Testis (tissue), 3 donors: ENCODE data around the gene CPO. TPM values are rescaled to one million over a fixed set of nuclear protein-coding genes. Genes with fewer than 3 reads are reported as not detected.

Source experiments
- DNase-seq: peaks from one replicate; pipeline ENCODE4 v3.0.0-alpha.2; 2019
- H3K27ac ChIP-seq, 2 donors: fragments of 200-600 bp; sonication (generic); one replicate each; pipeline ENCODE4 v1.5.1; 2019
- H3K27me3 ChIP-seq: fragments of 200-600 bp; sonication (generic); one replicate; pipeline ENCODE4 v1.5.1; 2019
- H3K36me3 ChIP-seq: fragments of 200-600 bp; sonication (generic); one replicate; pipeline ENCODE4 v1.5.1; 2017; ENCODE audit warnings: low read depth; ENCODE audit errors: missing control alignments
- H3K4me1 ChIP-seq: fragments of 200-600 bp; sonication (generic); one replicate; pipeline ENCODE4 v1.5.1; 2019
- H3K4me3 ChIP-seq, 2 donors: fragments of 200-600 bp; sonication (generic); one replicate each; pipeline ENCODE4 v1.5.1; 2017 to 2019
- H3K9me3 ChIP-seq: fragments of 200-600 bp; sonication (generic); one replicate; pipeline ENCODE4 v1.5.1; 2017
- CTCF ChIP-seq, 3 experiments: fragments of 450-650 bp in 2 of 3; fragments of 200-600 bp in 1 of 3; sonication (generic) in 1 of 3; IDR thresholded peaks; one replicate each; pipeline ENCODE4 v1.5.1; 2016 to 2019; ENCODE audit warnings: antibody characterized with exemption in 3 of 3, mild to moderate bottlenecking in 2 of 3, moderate library complexity in 1 of 3
- POLR2A ChIP-seq: fragments of 450-650 bp; IDR thresholded peaks from one replicate; pipeline ENCODE4 v1.6.1; 2017; ENCODE audit warnings: antibody characterized with exemption, mild to moderate bottlenecking, moderate library complexity
- WGBS, 2 donors: methylation state at CpG; one replicate each; pipeline ENCODE4 v1.1.5; 2018; 5-methylcytosine and 5-hydroxymethylcytosine counted together
- intact Hi-C: fragments of 100-400 bp; cut with DNase I; formaldehyde crosslinking; loops from one replicate; pipeline ENCODE4 v1.15.1; 2023; ENCODE audit warnings: low total_unique reads
- polyA plus RNA-seq: library from polyadenylated mRNA; stranded (reverse); fragments of 350-450 nt; fragmentation: Illumina TruSeq; extraction: RNeasy Lipid Tissue Mini Kit (QIAGEN cat#74804); gene quantifications from one replicate; pipeline ENCODE4 v1.2.3, GENCODE V29; 2014; ENCODE audit warnings: low read depth, low replicate concordance; ENCODE audit not compliant: insufficient read depth
- total RNA-seq, 2 donors: library from RNA; depleted of rRNA; stranded (reverse); fragments of >200 nt; gene quantifications; one replicate each; pipeline ENCODE4 v1.2.3, GENCODE V29; 2016

Gene CPO
- total and polyA plus RNA-seq, 3 donors from 2014 or later, result 0.43 to 0.90 (median 0.71) TPM

- no peak for DNase-seq
- H3K36me3 ChIP-seq, result no peaks in the 10 kb centered on the region
- 66 to 80% methylated on average over 8 of the region's 8 CpGs for WGBS, 2 donors
- H3K27me3 ChIP-seq, result no peaks in the 10 kb centered on the region
- no peak overlapping the region for H3K4me3 ChIP-seq
- intact Hi-C loops, result loop anchor here (5.0 kb wide), 1 partner anchor 490 kb away; no protein-coding TSS in a partner anchor
- H3K4me1 ChIP-seq, result peaks cover 5% of the 10 kb centered on the region
- no peak overlapping the region for H3K27ac ChIP-seq
- TF ChIP-seq CTCF (IDR thresholded peaks at IDR 0.05) (no peak), POLR2A (no peak)
- H3K9me3 ChIP-seq, result no peaks in the 10 kb centered on the region
Measured at GRCh38 chr2:206982360-206982955, 43.1 kb downstream of the CPO start.

GRCh38 chr2:206983161-206983859 is 44.0 kb downstream of the CPO start:
- H3K27ac ChIP-seq, result no peak overlapping the region
- H3K9me3 ChIP-seq, result no peaks in the 10 kb centered on the region
- peaks cover 5% of the 10 kb centered on the region for H3K4me1 ChIP-seq
- WGBS, 2 donors, result 70 to 73% methylated on average over 5 of the region's 5 CpGs
- TF ChIP-seq POLR2A (no peak), CTCF (IDR thresholded peaks at IDR 0.05) (no peak)
- intact Hi-C loops, result loop anchor here (5.0 kb wide), 1 partner anchor 489 kb away; no protein-coding TSS in a partner anchor
- no peak overlapping the region for H3K4me3 ChIP-seq
- no peaks in the 10 kb centered on the region for H3K27me3 ChIP-seq
- no peaks in the 10 kb centered on the region for H3K36me3 ChIP-seq
- no peak for DNase-seq

- H3K36me3 ChIP-seq, result no peaks in the 10 kb centered on the region
- no peak overlapping the region for H3K27ac ChIP-seq
- intact Hi-C loops, result loop anchor here (5.0 kb wide), 1 partner anchor 488 kb away; no protein-coding TSS in a partner anchor
- H3K4me1 ChIP-seq, result peaks cover 5% of the 10 kb centered on the region
- no peaks in the 10 kb centered on the region for H3K9me3 ChIP-seq
- H3K27me3 ChIP-seq, result no peaks in the 10 kb centered on the region
- no peak for DNase-seq
- 86% methylated on average over 4 of the region's 4 CpGs for WGBS, 2 donors
- H3K4me3 ChIP-seq, result no peak overlapping the region
- TF ChIP-seq POLR2A (no peak), CTCF (IDR thresholded peaks at IDR 0.05) (no peak)
Measured at GRCh38 chr2:206984206-206984605, 44.9 kb downstream of the CPO start.

- no peaks in the 10 kb centered on the region for H3K9me3 ChIP-seq
- TF ChIP-seq CTCF (IDR thresholded peaks at IDR 0.05) (no peak), POLR2A (no peak)
- no peaks in the 10 kb centered on the region for H3K27me3 ChIP-seq
- no peak overlapping the region for H3K27ac ChIP-seq
- H3K4me3 ChIP-seq, result no peak overlapping the region
- H3K4me1 ChIP-seq, result peaks cover 13% of the 10 kb centered on the region
- intact Hi-C loops, result no loop called here
- H3K36me3 ChIP-seq, result no peaks in the 10 kb centered on the region
- no peak for DNase-seq
Measured at GRCh38 chr2:206986943-206987342, 47.6 kb downstream of the CPO start.

- WGBS, 2 donors, result 92 to 93% methylated on average over 2 of the region's 2 CpGs
- H3K36me3 ChIP-seq, result no peaks in the 10 kb centered on the region
- intact Hi-C loops, result no loop called here
Measured at GRCh38 chr2:206987810-206988209, 48.5 kb downstream of the CPO start.

More at GRCh38 chr2:206987810-206988209, 48.5 kb downstream of the CPO start:
- H3K9me3 ChIP-seq, result no peaks in the 10 kb centered on the region
- TF ChIP-seq POLR2A (no peak), CTCF (IDR thresholded peaks at IDR 0.05) (no peak)
- no peak overlapping the region for H3K4me3 ChIP-seq
- H3K4me1 ChIP-seq, result peaks cover 11% of the 10 kb centered on the region
- no peak for DNase-seq
- no peaks in the 10 kb centered on the region for H3K27me3 ChIP-seq
- no peak overlapping the region for H3K27ac ChIP-seq
